ENCODE results near the gene GRM1. TPM values are rescaled to one million over a fixed set of nuclear protein-coding genes. Genes with fewer than 3 reads are reported as not detected.
A peak's percentile ranks its signal among the peaks of the same experiment; 100 is the strongest.

Gene GRM1
- total and polyA plus RNA-seq, 7 experiments from 2014 or later: not detected

GRCh38 chr6:146388736-146389364 is 360.0 kb downstream of the GRM1 start:
- DNase-seq: no peak
- H3K27me3 ChIP-seq (ENCODE audit: control insufficient read depth in 2 of 2, insufficient read depth in 2 of 2, low read length in 2 of 2): no peaks in the 10 kb centered on the region
- Mint-ChIP-seq H3K27me3 (peaks cover 0 to 1% (median 0%) of the 10 kb centered on the region in 5 donors), H3K4me1 (no peaks in the 10 kb centered on the region), H3K4me3 (no peak overlapping the region), H3K9me3 (peaks cover 0 to 2% (median 0%) of the 10 kb centered on the region in 11 donors), H3K27ac (no peak overlapping the region), H3K36me3 (no peaks in the 10 kb centered on the region)
- no peaks in the 10 kb centered on the region for H3K9me3 ChIP-seq (ENCODE audit: control insufficient read depth in 2 of 3, low read length in 3 of 3)
- no peak for ATAC-seq
- intact Hi-C loops (cut with micrococcal nuclease): no loop called here
- no peaks in the 10 kb centered on the region for H3K36me3 ChIP-seq (ENCODE audit: control insufficient read depth in 2 of 3, insufficient read depth in 3 of 3, low read length in 3 of 3)
- H3K4me1 ChIP-seq (ENCODE audit: control insufficient read depth in 2 of 2, insufficient read depth in 2 of 2, low read length in 2 of 2): no peaks in the 10 kb centered on the region
- no peak overlapping the region for H3K27ac ChIP-seq (ENCODE audit: low read depth, low read length)
- CTCF ChIA-PET: interaction anchor here (0.6 kb wide), 1 partner anchor 113 kb away, joined by 3 read pairs; no protein-coding TSS in a partner anchor
- H3K4me3 ChIP-seq (ENCODE audit: low read length): no peak overlapping the region
- POLR2A ChIA-PET: no interaction called here

- no peaks in the 10 kb centered on the region for H3K27me3 ChIP-seq (ENCODE audit: control insufficient read depth in 2 of 2, insufficient read depth in 2 of 2, low read length in 2 of 2)
- Mint-ChIP-seq H3K9me3 (peaks cover 0 to 2% (median 0%) of the 10 kb centered on the region in 11 donors), H3K4me3 (no peak overlapping the region), H3K4me1 (no peaks in the 10 kb centered on the region), H3K27ac (no peak overlapping the region), H3K36me3 (no peaks in the 10 kb centered on the region), H3K27me3 (no peaks in the 10 kb centered on the region)
- intact Hi-C loops (cut with micrococcal nuclease): no loop called here
- H3K9me3 ChIP-seq (ENCODE audit: control insufficient read depth in 2 of 3, low read length in 3 of 3): no peaks in the 10 kb centered on the region
- DNase-seq: no peak
- no peaks in the 10 kb centered on the region for H3K36me3 ChIP-seq (ENCODE audit: control insufficient read depth in 2 of 3, insufficient read depth in 3 of 3, low read length in 3 of 3)
- ATAC-seq: no peak
- ChIA-PET CTCF (no interaction called here), POLR2A (no interaction called here)
- H3K27ac ChIP-seq (ENCODE audit: low read depth, low read length): no peak overlapping the region
- no peak overlapping the region for H3K4me3 ChIP-seq (ENCODE audit: low read length)
- no peaks in the 10 kb centered on the region for H3K4me1 ChIP-seq (ENCODE audit: control insufficient read depth in 2 of 2, insufficient read depth in 2 of 2, low read length in 2 of 2)
Observed at GRCh38 chr6:146389740-146390139, 360.9 kb downstream of the GRM1 start.

DNA sequence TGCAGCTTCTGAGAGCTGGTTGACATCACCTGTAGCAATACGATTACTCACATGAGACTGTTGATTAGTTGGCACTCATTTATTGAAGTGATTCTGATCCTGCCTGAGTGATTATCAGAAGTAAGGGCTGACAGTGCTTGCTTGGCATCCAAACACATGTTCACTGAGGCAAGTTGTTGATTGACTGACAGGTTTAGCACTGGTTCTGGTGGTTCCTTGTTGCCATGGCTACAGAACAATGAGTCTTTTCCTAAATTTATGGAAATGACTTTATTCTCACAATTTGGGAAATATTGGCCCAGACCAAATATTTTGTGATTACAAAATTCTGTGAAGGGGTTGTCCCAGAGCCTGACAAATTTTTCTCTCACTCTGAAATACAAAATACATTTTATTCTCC is 368.8 kb downstream of the GRM1 start:
- no peaks in the 10 kb centered on the region for H3K36me3 ChIP-seq (ENCODE audit: control insufficient read depth in 2 of 3, insufficient read depth in 3 of 3, low read length in 3 of 3)
- no peaks in the 10 kb centered on the region for H3K27me3 Mint-ChIP-seq
- ChIA-PET CTCF (no interaction called here), POLR2A (no interaction called here)
- no peak overlapping the region for H3K27ac ChIP-seq (ENCODE audit: low read depth, low read length)
- H3K27me3 ChIP-seq (ENCODE audit: control insufficient read depth in 2 of 2, insufficient read depth in 2 of 2, low read length in 2 of 2): no peaks in the 10 kb centered on the region
- no peaks in the 10 kb centered on the region for H3K4me1 ChIP-seq (ENCODE audit: control insufficient read depth in 2 of 2, insufficient read depth in 2 of 2, low read length in 2 of 2)
- no peaks in the 10 kb centered on the region for H3K4me1 Mint-ChIP-seq
- no peaks in the 10 kb centered on the region for H3K9me3 ChIP-seq (ENCODE audit: control insufficient read depth in 2 of 3, low read length in 3 of 3)
- no peak overlapping the region for H3K4me3 ChIP-seq (ENCODE audit: low read length)
- H3K4me3 Mint-ChIP-seq: no peak overlapping the region
- no peak for DNase-seq
- peaks cover 0 to 5% (median 0%) of the 10 kb centered on the region in 5 donors for H3K36me3 Mint-ChIP-seq
- no peak for ATAC-seq
- no peak overlapping the region for H3K27ac Mint-ChIP-seq
- intact Hi-C loops (cut with micrococcal nuclease): no loop called here
- H3K9me3 Mint-ChIP-seq: peaks cover 0 to 11% (median 0%) of the 10 kb centered on the region in 11 donors

DNA sequence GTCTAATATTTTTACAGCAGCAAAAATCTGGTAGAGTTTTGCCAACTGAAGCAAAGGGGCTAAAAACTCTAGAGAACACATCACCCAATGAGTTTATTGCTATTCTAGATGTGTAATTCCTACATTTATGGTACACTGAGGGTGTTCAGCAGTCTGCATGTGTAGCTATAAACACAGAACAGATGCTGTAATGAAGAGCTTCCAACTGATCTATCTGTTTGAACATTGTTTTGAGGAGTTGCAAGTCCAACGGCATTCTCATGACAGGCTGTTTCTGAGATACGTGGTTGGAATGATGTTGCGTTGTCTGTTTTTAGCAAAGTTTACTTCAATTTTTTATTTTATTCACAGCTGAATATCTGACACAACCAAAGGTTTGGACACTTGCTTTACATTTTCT is 373.6 kb downstream of the GRM1 start:
- DNase-seq: no peak
- CTCF ChIA-PET: no interaction called here
- H3K27me3 Mint-ChIP-seq: no peaks in the 10 kb centered on the region

GRCh38 chr6:146408583-146408982 is 379.7 kb downstream of the GRM1 start:
- no peak overlapping the region for H3K27ac Mint-ChIP-seq
- ChIA-PET POLR2A (no interaction called here), CTCF (no interaction called here)
- H3K9me3 Mint-ChIP-seq: peaks cover 0 to 30% (median 7%) of the 10 kb centered on the region in 11 donors
- H3K27ac ChIP-seq (ENCODE audit: low read depth, low read length): no peak overlapping the region
- intact Hi-C loops (cut with micrococcal nuclease): no loop called here
- peaks cover 0 to 3% (median 0%) of the 10 kb centered on the region in 5 donors for H3K36me3 Mint-ChIP-seq
- H3K27me3 ChIP-seq (ENCODE audit: control insufficient read depth in 2 of 2, insufficient read depth in 2 of 2, low read length in 2 of 2): no peaks in the 10 kb centered on the region
- no peak overlapping the region for H3K4me3 Mint-ChIP-seq
- DNase-seq (no peak), ATAC-seq (no peak)
- H3K9me3 ChIP-seq (ENCODE audit: control insufficient read depth in 2 of 3, low read length in 3 of 3): no peaks in the 10 kb centered on the region
- no peaks in the 10 kb centered on the region for H3K4me1 ChIP-seq (ENCODE audit: control insufficient read depth in 2 of 2, insufficient read depth in 2 of 2, low read length in 2 of 2)
- no peak overlapping the region for H3K4me3 ChIP-seq (ENCODE audit: low read length)
- H3K36me3 ChIP-seq (ENCODE audit: control insufficient read depth in 2 of 3, insufficient read depth in 3 of 3, low read length in 3 of 3): no peaks in the 10 kb centered on the region
- peaks cover 0 to 5% (median 0%) of the 10 kb centered on the region in 5 donors for H3K27me3 Mint-ChIP-seq
- H3K4me1 Mint-ChIP-seq: no peaks in the 10 kb centered on the region

More for the DNA sequence above, 373.6 kb downstream of the GRM1 start:
- H3K4me3 ChIP-seq (ENCODE audit: low read length): no peak overlapping the region
- H3K4me1 Mint-ChIP-seq: no peaks in the 10 kb centered on the region
- H3K36me3 Mint-ChIP-seq: peaks cover 0 to 8% (median 0%) of the 10 kb centered on the region in 5 donors
- no peaks in the 10 kb centered on the region for H3K9me3 ChIP-seq (ENCODE audit: control insufficient read depth in 2 of 3, low read length in 3 of 3)
- intact Hi-C loops (cut with micrococcal nuclease): no loop called here
- H3K27me3 ChIP-seq (ENCODE audit: control insufficient read depth in 2 of 2, insufficient read depth in 2 of 2, low read length in 2 of 2): no peaks in the 10 kb centered on the region
- no peaks in the 10 kb centered on the region for H3K4me1 ChIP-seq (ENCODE audit: control insufficient read depth in 2 of 2, insufficient read depth in 2 of 2, low read length in 2 of 2)
- H3K4me3 Mint-ChIP-seq: no peak overlapping the region
- POLR2A ChIA-PET: no interaction called here
- no peak overlapping the region for H3K27ac ChIP-seq (ENCODE audit: low read depth, low read length)
- ATAC-seq: no peak
- H3K27ac Mint-ChIP-seq: no peak overlapping the region
- no peaks in the 10 kb centered on the region for H3K36me3 ChIP-seq (ENCODE audit: control insufficient read depth in 2 of 3, insufficient read depth in 3 of 3, low read length in 3 of 3)
- peaks cover 0 to 12% (median 9%) of the 10 kb centered on the region in 11 donors for H3K9me3 Mint-ChIP-seq

GRCh38 chr6:146410851-146411595 is 382.2 kb downstream of the GRM1 start:
- no peaks in the 10 kb centered on the region for H3K36me3 ChIP-seq (ENCODE audit: control insufficient read depth in 2 of 3, insufficient read depth in 3 of 3, low read length in 3 of 3)
- H3K27me3 ChIP-seq (ENCODE audit: control insufficient read depth in 2 of 2, insufficient read depth in 2 of 2, low read length in 2 of 2): no peaks in the 10 kb centered on the region
- ATAC-seq (no peak), DNase-seq (no peak)
- H3K27me3 Mint-ChIP-seq: peaks cover 0 to 5% (median 0%) of the 10 kb centered on the region in 5 donors
- ChIA-PET POLR2A (no interaction called here), CTCF (no interaction called here)
- H3K9me3 Mint-ChIP-seq: peaks cover 0 to 19% (median 2%) of the 10 kb centered on the region in 11 donors
- intact Hi-C loops (cut with micrococcal nuclease): no loop called here
- no peaks in the 10 kb centered on the region for H3K4me1 ChIP-seq (ENCODE audit: control insufficient read depth in 2 of 2, insufficient read depth in 2 of 2, low read length in 2 of 2)
- H3K27ac Mint-ChIP-seq: no peak overlapping the region
- no peaks in the 10 kb centered on the region for H3K9me3 ChIP-seq (ENCODE audit: control insufficient read depth in 2 of 3, low read length in 3 of 3)
- no peaks in the 10 kb centered on the region for H3K4me1 Mint-ChIP-seq
- no peak overlapping the region for H3K27ac ChIP-seq (ENCODE audit: low read depth, low read length)
- H3K4me3 Mint-ChIP-seq: no peak overlapping the region
- H3K4me3 ChIP-seq (ENCODE audit: low read length): no peak overlapping the region
- H3K36me3 Mint-ChIP-seq: no peaks in the 10 kb centered on the region

- H3K27me3 ChIP-seq (ENCODE audit: control insufficient read depth in 2 of 2, insufficient read depth in 2 of 2, low read length in 2 of 2): no peaks in the 10 kb centered on the region
- Mint-ChIP-seq H3K27ac (peak overlapping the region in 1 of 9 donors; percentile 85), H3K4me1 (no peaks in the 10 kb centered on the region)
Observed at GRCh38 chr6:146419576-146419975, 390.7 kb downstream of the GRM1 start.

More at GRCh38 chr6:146419576-146419975, 390.7 kb downstream of the GRM1 start:
- Mint-ChIP-seq H3K4me3 (no peak overlapping the region), H3K27me3 (peaks cover 0 to 12% (median 9%) of the 10 kb centered on the region in 5 donors), H3K9me3 (peaks cover 0 to 4% (median 0%) of the 10 kb centered on the region in 11 donors), H3K36me3 (no peaks in the 10 kb centered on the region)
- H3K27ac ChIP-seq (ENCODE audit: low read depth, low read length): no peak overlapping the region
- no peak for DNase-seq
- intact Hi-C loops (cut with micrococcal nuclease): no loop called here
- no peak overlapping the region for H3K4me3 ChIP-seq (ENCODE audit: low read length)
- ChIA-PET CTCF (no interaction called here), POLR2A (no interaction called here)
- H3K4me1 ChIP-seq (ENCODE audit: control insufficient read depth in 2 of 2, insufficient read depth in 2 of 2, low read length in 2 of 2): no peaks in the 10 kb centered on the region
- no peaks in the 10 kb centered on the region for H3K9me3 ChIP-seq (ENCODE audit: control insufficient read depth in 2 of 3, low read length in 3 of 3)
- no peaks in the 10 kb centered on the region for H3K36me3 ChIP-seq (ENCODE audit: control insufficient read depth in 2 of 3, insufficient read depth in 3 of 3, low read length in 3 of 3)
- ATAC-seq: no peak
